ENCODE measurements around the gene TFAM.

- no peak for TF ChIP-seq CTCF (IDR thresholded peaks at IDR 0.05)
- no peak for TF ChIP-seq POLR2AphosphoS5 (IDR thresholded peaks at IDR 0.05; ENCODE audit: insufficient read depth in 1 of 2, low read depth in 1 of 2)
These were observed 12.4 kb upstream of the TFAM start for GRCh38 chr10:58372607-58373441.
